Measurements from ENCODE around the gene TMEM208.

- TF ChIP-seq, protein P1, sequence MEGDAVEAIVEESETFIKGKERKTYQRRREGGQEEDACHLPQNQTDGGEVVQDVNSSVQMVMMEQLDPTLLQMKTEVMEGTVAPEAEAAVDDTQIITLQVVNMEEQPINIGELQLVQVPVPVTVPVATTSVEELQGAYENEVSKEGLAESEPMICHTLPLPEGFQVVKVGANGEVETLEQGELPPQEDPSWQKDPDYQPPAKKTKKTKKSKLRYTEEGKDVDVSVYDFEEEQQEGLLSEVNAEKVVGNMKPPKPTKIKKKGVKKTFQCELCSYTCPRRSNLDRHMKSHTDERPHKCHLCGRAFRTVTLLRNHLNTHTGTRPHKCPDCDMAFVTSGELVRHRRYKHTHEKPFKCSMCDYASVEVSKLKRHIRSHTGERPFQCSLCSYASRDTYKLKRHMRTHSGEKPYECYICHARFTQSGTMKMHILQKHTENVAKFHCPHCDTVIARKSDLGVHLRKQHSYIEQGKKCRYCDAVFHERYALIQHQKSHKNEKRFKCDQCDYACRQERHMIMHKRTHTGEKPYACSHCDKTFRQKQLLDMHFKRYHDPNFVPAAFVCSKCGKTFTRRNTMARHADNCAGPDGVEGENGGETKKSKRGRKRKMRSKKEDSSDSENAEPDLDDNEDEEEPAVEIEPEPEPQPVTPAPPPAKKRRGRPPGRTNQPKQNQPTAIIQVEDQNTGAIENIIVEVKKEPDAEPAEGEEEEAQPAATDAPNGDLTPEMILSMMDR (IDR thresholded peaks at IDR 0.05) = no peak
- TF ChIP-seq POLR2A (IDR thresholded peaks at IDR 0.05) (no peak), EP300 (IDR thresholded peaks at IDR 0.05) (no peak)
Observed at GRCh38 chr16:67265834-67266233, 38.9 kb downstream of the TMEM208 start.
